ENCODE measurements around the gene GPR35.
"Not testable (repeated sequence)": the region's sequence is repeated elsewhere in the genome, so short reads cannot be mapped to it uniquely, and the experiment has no call there.

Gene GPR35

GRCh38 chr2:240650254-240650965 lies 25.1 kb downstream of the GPR35 start:
- H3K4me3 Mint-ChIP-seq = no peak overlapping the region
- H3K4me1 Mint-ChIP-seq (ENCODE audit: low read depth) = peaks cover 16% of the 10 kb centered on the region
- no peak for DNase-seq
- peaks cover 37% of the 10 kb centered on the region for H3K27me3 Mint-ChIP-seq
- H3K27ac Mint-ChIP-seq = no peak overlapping the region
- no peaks in the 10 kb centered on the region for H3K9me3 Mint-ChIP-seq
- H3K36me3 Mint-ChIP-seq (ENCODE audit: low read depth) = no peaks in the 10 kb centered on the region

- Mint-ChIP-seq H3K27me3 (peaks cover 37% of the 10 kb centered on the region), H3K4me1 (ENCODE audit: low read depth) (peaks cover 13% of the 10 kb centered on the region), H3K27ac (no peak overlapping the region)
These were observed 25.9 kb downstream of the GPR35 start for GRCh38 chr2:240651185-240651584.

DNA sequence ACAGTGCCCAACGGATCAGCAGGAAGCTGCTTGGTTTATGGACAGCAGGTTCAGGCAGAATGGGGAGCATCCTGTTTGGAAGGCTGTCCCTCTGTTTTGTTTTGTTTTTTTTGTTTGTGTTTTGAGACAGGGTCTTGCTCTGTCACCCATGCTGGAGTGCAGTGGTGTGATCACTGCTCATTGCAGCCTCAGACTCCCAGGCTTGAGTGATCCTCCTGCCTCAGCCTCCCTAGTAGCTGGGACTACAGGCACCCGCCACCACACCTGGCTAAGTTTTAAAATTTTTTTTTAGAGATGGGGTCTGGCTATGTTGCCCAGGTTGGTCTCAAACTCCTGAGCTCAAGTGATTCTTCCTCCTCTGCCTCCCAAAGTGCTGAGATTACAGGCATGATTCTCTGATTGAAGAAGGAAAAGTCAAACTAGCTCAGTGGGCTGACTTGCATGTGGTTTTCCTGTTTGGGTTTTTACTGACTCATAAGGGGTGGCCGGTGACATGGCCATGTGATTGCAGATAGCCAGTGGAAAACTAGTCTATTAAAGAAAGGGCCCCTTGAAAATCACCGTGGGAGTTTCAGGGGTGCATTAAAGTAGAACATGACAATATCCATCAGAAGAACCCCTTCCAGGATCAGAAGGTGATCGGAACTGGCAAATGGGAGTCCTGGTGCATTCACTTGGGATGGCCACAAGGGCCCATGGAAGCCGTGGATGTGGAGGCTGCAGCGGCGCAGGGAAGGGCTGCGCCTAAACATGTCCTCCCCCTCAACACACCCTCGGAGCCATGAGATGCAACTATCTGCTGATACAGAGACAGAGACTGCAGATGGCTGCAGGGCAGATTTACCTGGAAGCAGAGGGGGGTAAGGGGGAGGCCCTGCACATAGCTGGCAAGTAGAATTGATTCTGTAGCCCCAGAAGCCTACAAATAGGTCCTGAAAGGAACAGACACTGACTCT lies 30.9 kb downstream of the GPR35 start:
- Mint-ChIP-seq H3K27ac (no peak overlapping the region), H3K4me1 (ENCODE audit: low read depth) (peaks cover 14% of the 10 kb centered on the region), H3K9me3 (no peaks in the 10 kb centered on the region), H3K36me3 (ENCODE audit: low read depth) (no peaks in the 10 kb centered on the region), H3K4me3 (no peak overlapping the region), H3K27me3 (peaks cover 23% of the 10 kb centered on the region)
- DNase-seq = peak; percentile 28

More at GRCh38 chr2:240651185-240651584, 25.9 kb downstream of the GPR35 start:
- Mint-ChIP-seq H3K36me3 (ENCODE audit: low read depth) (no peaks in the 10 kb centered on the region), H3K4me3 (no peak overlapping the region), H3K9me3 (no peaks in the 10 kb centered on the region)
- no peak for DNase-seq

GRCh38 chr2:240659883-240660282 lies 34.6 kb downstream of the GPR35 start:
- not testable (repeated sequence) for H3K4me3 Mint-ChIP-seq; DNase-seq; H3K36me3 Mint-ChIP-seq (ENCODE audit: low read depth); H3K27ac Mint-ChIP-seq; H3K9me3 Mint-ChIP-seq; H3K27me3 Mint-ChIP-seq
- H3K4me1 Mint-ChIP-seq (ENCODE audit: low read depth) = peaks cover 12% of the 10 kb centered on the region

DNA sequence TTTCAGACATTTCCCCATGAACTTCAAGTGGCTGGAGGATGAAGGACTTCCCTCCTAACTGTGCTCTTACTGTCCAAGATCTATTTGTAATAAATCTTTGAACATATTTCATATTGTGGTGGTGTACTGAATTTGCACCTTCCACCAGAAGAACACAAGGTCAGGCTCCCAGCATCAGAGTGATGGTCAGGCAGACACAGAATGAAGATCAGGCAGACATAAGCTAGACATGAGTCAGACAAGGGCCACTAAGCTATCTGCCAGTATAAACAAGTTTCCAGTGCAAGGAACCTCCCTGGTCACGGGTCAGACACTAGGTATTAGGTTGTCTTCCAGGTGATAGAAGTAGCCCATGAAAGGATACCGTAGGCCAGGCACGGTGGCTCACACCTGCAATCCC lies 37.4 kb downstream of the GPR35 start:
- H3K27ac Mint-ChIP-seq = no peak overlapping the region
- H3K27me3 Mint-ChIP-seq = peaks cover 10% of the 10 kb centered on the region
- no peak overlapping the region for H3K4me3 Mint-ChIP-seq
- no peak for DNase-seq
- H3K36me3 Mint-ChIP-seq (ENCODE audit: low read depth) = no peaks in the 10 kb centered on the region
- H3K4me1 Mint-ChIP-seq (ENCODE audit: low read depth) = no peaks in the 10 kb centered on the region
- peaks cover 7% of the 10 kb centered on the region for H3K9me3 Mint-ChIP-seq

- Mint-ChIP-seq H3K4me3 (no peak overlapping the region), H3K27ac (no peak overlapping the region), H3K4me1 (ENCODE audit: low read depth) (no peaks in the 10 kb centered on the region), H3K36me3 (ENCODE audit: low read depth) (no peaks in the 10 kb centered on the region), H3K27me3 (peaks cover 10% of the 10 kb centered on the region), H3K9me3 (peaks cover 7% of the 10 kb centered on the region)
- no peak for DNase-seq
These were observed 38.4 kb downstream of the GPR35 start for GRCh38 chr2:240663546-240664190.

- H3K27me3 Mint-ChIP-seq = peaks cover 10% of the 10 kb centered on the region
- no peak for DNase-seq
These were observed 39.3 kb downstream of the GPR35 start for GRCh38 chr2:240664622-240665021.

DNA sequence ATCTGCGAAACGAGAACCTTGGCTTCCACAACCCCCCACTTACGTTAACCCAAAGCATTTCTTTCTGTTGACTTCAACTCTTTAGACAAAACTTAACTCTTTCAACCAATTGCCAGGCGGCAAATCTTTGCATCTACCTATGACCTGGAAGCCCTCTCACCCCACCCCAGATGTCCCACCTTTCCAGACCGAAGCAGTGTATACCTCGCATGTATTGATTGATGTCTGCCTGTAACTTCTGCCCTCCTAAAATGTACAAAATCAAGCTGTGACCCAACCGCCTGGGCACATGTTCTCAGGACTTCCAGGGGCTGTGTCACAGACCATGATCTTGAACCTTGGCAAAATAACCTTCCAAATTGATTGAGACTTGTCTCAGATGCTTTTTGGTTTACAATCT lies 45.1 kb downstream of the GPR35 start:
- Mint-ChIP-seq H3K36me3 (ENCODE audit: low read depth) (no peaks in the 10 kb centered on the region), H3K4me1 (ENCODE audit: low read depth) (no peaks in the 10 kb centered on the region)

More at GRCh38 chr2:240664622-240665021, 39.3 kb downstream of the GPR35 start:
- H3K4me3 Mint-ChIP-seq = no peak overlapping the region
- H3K36me3 Mint-ChIP-seq (ENCODE audit: low read depth) = no peaks in the 10 kb centered on the region
- H3K4me1 Mint-ChIP-seq (ENCODE audit: low read depth) = no peaks in the 10 kb centered on the region
- peaks cover 7% of the 10 kb centered on the region for H3K9me3 Mint-ChIP-seq
- H3K27ac Mint-ChIP-seq = no peak overlapping the region

GRCh38 chr2:240670950-240671349 lies 45.7 kb downstream of the GPR35 start:
- Mint-ChIP-seq H3K27ac (no peak overlapping the region), H3K4me3 (no peak overlapping the region), H3K36me3 (ENCODE audit: low read depth) (no peaks in the 10 kb centered on the region), H3K4me1 (ENCODE audit: low read depth) (no peaks in the 10 kb centered on the region), H3K9me3 (no peaks in the 10 kb centered on the region), H3K27me3 (peaks cover 32% of the 10 kb centered on the region)
- no peak for DNase-seq

More for the DNA sequence above, 45.1 kb downstream of the GPR35 start:
- no peak for DNase-seq
- peaks cover 34% of the 10 kb centered on the region for H3K27me3 Mint-ChIP-seq
- no peaks in the 10 kb centered on the region for H3K9me3 Mint-ChIP-seq
- H3K27ac Mint-ChIP-seq = no peak overlapping the region
- no peak overlapping the region for H3K4me3 Mint-ChIP-seq

GRCh38 chr2:240672076-240672700 lies 46.9 kb downstream of the GPR35 start:
- Mint-ChIP-seq H3K27ac (no peak overlapping the region), H3K9me3 (no peaks in the 10 kb centered on the region), H3K4me1 (ENCODE audit: low read depth) (no peaks in the 10 kb centered on the region), H3K4me3 (no peak overlapping the region), H3K36me3 (ENCODE audit: low read depth) (no peaks in the 10 kb centered on the region), H3K27me3 (peaks cover 26% of the 10 kb centered on the region)
- DNase-seq = no peak

DNA sequence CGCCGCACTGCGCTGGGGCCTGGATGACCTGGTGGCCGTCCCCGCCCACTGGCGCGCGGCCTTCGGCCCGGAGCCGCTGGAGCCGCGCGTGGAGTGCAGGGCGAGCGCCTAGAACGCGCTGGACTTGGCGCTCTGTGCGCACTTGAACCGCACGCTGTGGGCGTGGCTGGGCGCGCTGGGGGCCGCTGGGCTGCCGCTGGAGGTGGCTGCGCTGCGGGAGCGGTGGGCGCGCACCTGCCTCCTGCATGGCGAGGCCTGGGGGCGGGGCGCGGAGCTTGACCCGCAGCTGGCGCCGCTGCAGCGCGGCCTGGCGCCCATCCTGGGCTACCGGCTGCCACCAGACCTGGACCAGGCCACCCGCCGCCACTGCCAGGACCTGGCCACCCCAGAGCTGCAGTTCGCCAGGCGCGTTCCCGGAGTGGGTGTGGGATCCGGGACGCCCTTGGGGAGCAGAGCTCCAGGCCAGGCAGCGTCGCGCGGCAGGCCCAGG lies 47.5 kb downstream of the GPR35 start:
- DNase-seq = no peak
- Mint-ChIP-seq H3K27me3 (peaks cover 26% of the 10 kb centered on the region), H3K27ac (no peak overlapping the region)

DNA sequence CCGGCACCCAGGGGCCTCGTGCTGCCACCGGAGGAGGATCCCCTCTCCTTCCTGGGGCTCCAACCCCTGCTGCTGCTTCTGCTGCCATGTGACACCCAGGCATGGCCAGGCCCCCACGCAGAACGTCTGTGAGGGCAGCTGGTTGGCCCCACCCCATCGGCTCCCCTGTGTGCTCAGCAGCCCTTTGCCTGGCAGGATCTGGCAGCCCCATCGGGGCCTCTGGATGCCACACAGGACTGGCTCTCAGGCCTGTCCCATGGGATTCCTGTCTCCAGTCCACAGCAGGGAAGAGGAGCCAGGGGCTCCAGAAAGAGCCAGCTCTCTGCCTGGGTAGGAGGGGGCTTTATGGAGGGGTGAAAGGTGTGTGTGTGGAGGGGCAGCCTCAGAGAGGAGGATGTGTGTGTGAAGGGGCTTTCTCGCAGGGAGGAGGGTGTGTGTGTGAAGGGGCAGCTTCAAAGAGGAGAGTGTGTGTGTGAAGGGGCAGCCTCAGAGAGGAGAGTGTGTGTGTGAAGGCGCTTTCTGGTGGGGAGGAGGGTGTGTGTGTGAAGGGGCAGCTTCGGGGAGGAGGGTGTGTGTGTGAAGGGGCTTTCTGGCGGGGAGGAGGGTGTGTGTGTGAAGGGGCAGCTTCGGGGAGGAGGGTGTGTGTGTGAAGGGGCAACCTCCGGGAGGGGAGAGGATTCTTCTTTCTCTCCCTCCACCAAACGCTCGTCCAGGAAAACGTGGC lies 49.3 kb downstream of the GPR35 start:
- not testable (repeated sequence) for H3K36me3 Mint-ChIP-seq (ENCODE audit: low read depth); H3K4me1 Mint-ChIP-seq (ENCODE audit: low read depth); H3K4me3 Mint-ChIP-seq; H3K27ac Mint-ChIP-seq; DNase-seq; H3K9me3 Mint-ChIP-seq
- H3K27me3 Mint-ChIP-seq = peaks cover 26% of the 10 kb centered on the region

More for the DNA sequence above, 47.5 kb downstream of the GPR35 start:
- no peaks in the 10 kb centered on the region for H3K9me3 Mint-ChIP-seq
- no peak overlapping the region for H3K4me3 Mint-ChIP-seq
- no peaks in the 10 kb centered on the region for H3K4me1 Mint-ChIP-seq (ENCODE audit: low read depth)
- H3K36me3 Mint-ChIP-seq (ENCODE audit: low read depth) = no peaks in the 10 kb centered on the region

- H3K27me3 Mint-ChIP-seq = peaks cover 26% of the 10 kb centered on the region
- not testable (repeated sequence) for H3K4me3 Mint-ChIP-seq; H3K27ac Mint-ChIP-seq; H3K4me1 Mint-ChIP-seq (ENCODE audit: low read depth); H3K9me3 Mint-ChIP-seq; H3K36me3 Mint-ChIP-seq (ENCODE audit: low read depth); DNase-seq
These were observed 50.1 kb downstream of the GPR35 start for GRCh38 chr2:240675345-240675744.
